ENCODE measurements around the gene CRNKL1.

The CRNKL1 gene

GRCh38 chr20:20052074-20052970 is at the start of gene CRNKL1, which contains the start of gene CFAP61:
CRNKL1 (minus strand) TSS chr20:20052466; CDS start chr20:20052342, 124 bp downstream.
CFAP61 (plus strand) TSS chr20:20052532; CDS start chr20:20056654, 4,122 bp downstream.
- DNase-seq: peak; percentile 97

GRCh38 chr20:20100881-20101280 is 48.6 kb upstream of the CRNKL1 start:
- no peak for DNase-seq

DNA sequence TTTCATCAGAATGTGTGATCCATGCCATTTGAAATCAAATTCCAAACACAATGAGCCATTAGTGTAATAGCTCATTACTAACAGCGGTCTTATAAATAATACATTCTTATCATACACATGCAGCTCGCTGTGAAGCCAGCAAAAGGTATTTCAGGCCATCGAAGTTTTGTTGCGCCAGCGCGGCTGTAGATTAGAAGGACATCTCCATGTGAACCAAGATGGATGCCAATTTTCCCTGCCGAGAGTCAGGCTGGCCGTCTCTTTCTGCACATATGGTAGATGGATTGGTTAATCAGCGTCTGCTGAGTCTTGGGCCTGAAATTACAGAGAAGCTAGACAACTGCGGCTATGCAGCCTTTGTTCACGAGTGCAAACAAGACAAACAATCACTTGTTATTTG is 44.2 kb upstream of the CRNKL1 start:
- DNase-seq: no peak

DNA sequence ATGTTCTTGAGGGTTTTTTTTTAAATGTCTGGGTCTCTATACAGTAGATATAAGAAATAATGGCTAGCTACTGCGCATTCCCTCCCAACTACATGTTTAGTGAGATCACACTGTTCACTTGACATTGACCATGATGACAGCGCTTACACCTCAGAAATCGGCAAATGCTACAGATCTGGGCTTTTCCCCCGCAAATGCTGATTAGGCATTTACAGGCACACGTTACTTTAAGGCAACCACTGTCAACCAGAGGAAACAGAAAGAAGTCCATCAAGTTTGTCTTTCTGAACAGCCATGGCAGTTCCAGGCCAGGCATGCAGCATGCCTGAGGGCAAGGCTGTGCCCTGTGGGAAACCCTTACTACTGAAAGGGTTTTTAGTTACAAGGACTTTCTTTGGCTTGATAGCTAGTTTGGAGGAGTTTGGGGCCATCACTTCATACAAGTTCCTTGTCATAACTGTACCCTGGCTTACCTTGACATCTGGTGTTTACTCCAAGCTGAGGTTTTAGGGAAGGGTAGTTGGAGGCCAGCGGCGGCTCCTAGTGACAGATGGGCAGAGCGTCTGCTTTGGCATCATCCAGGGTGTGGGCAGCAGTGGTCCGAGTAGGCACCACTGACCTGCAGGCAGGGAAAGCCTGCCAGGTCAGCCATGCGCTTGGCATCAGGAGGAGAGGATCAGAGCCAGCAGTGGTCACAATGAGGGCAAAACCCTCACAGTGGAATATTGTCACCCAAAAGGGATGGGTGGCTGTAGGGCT is 43.0 kb upstream of the CRNKL1 start:
- DNase-seq: no peak

GRCh38 chr20:20094410-20094809 is 42.1 kb upstream of the CRNKL1 start:
- no peak for DNase-seq

DNA sequence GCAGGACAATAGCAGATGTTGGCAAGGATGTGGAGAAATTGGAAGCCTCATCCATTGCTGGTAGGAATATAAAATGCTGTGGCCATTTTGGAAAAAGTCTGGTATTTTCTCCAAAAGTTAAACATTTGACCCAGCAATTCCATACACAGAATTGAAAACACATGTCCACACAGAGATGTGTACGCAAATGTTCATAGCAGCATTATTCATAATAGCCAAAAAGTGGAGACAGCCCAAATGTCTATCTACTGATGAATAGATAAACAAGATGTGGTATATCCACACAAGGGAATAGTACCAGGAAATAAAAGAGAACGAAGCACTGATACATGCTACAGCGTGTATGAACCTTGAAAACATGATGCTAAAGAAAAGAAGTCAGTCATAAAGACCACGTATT is 40.6 kb upstream of the CRNKL1 start:
- no peak for DNase-seq

- no peak for DNase-seq
Observed at GRCh38 chr20:20089939-20090338, 37.7 kb upstream of the CRNKL1 start.

DNA sequence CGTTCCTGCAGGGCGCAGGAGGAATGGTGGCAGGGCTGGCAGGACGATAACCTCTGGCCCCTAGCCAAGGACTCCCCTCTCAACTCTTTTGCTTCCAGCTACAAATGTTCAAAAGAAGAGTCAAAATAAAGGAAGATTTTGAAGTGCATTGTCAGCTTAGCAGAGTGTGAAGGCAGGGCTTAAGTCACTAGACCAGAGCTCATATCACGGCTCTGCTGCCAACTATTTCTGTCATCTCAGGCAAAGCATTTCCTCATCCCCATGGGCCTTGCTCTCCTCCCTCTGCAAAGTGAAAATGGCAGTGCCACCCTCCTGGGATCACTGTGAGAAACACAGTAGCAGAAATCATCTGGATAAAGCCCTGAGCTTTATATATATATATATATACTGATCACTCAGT is 36.8 kb upstream of the CRNKL1 start:
- no peak for DNase-seq

DNA sequence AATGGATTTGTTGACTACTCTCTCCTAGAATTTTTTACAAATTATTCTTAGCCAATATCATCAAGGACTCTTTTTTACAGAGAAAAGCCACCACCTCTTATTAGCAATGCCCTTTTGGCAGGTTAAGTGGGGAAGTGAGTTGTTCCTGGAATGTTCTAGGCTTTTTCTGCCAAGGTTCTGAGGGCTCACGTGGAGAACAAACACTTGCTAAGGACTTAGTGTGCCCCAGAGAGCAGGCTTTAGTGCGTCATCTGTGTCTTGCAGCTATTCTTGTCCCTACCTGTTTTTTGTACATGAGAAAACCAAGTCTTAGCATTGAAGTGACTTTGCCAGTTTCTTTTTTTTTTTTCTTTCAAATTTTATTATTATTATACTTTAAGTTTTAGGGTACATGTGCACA is 33.5 kb upstream of the CRNKL1 start:
- DNase-seq: no peak

DNA sequence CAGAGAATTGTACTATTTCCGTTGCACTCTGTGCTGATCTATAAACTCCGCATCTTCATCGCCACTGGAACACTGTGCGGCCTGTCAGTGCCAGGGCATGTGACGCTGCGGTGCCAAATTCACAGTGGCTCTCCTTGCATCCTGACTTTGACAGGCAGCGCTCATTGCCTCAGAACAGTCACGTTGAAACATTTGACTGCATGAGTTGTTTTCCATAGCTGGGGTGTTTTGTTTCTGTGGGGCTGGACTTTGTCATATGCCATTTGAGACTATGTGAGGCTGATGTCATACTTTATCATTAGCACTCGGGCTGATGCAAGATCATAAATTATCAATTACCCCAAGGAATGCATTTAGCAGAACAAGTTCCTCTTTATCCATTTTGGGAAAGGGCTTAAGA is 32.8 kb upstream of the CRNKL1 start:
- no peak for DNase-seq

DNA sequence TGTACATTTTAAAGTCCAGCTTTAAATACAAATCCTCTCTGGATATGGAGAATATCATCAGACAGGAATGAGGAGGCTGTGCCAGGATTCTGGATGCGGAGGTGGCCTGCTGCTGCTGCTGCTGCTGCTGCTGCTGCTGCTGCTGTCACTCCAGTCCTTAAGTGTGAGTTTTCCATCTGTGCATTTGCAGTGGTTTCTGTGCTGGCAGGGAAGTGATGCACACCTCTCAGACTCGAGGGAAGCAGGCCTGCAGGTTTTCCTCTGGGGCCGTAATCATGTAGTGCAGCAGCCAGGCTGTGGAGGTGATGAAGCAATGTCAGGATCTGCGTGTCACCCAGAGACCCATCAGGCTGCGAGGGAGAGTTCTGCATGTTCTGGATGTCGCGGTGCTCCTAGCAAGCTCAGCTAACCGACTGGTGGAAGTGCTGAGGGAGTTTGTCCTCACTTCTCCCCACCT is 32.1 kb upstream of the CRNKL1 start:
- no peak for DNase-seq

GRCh38 chr20:20083807-20084206 is 31.5 kb upstream of the CRNKL1 start:
- DNase-seq: no peak

DNA sequence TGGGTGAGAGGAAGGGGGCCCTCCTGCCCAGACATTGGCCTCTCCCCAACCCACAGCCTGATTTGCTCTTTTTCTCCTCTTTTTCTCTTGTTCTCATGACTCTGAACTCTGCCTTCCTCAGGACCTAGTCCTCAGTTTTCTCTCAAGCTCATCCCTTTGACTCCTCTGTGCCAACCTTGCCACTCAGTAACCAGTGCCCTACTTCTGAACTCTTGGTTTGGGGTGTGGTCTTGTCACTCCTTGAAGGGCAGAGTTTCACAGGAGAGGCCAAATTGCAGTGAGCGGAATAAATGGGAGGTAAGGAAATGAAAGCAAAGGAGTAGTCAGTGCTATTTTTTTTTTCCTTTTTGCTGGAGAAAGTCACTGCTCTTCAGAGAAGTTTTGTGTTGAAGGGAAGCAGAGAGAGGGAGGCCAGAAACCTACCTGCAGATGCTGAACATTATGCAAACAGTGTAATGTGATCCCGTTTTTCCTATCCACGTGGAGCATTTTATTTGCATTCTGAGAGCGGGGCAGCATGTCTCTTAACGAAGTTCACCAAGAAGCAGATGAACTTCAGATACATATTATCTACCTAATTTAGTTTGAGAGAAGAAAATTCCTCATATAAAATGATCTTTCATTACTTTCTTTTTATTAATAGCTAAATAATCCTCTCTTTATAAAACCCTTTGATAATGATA is 27.0 kb upstream of the CRNKL1 start:
- DNase-seq: no peak

DNA sequence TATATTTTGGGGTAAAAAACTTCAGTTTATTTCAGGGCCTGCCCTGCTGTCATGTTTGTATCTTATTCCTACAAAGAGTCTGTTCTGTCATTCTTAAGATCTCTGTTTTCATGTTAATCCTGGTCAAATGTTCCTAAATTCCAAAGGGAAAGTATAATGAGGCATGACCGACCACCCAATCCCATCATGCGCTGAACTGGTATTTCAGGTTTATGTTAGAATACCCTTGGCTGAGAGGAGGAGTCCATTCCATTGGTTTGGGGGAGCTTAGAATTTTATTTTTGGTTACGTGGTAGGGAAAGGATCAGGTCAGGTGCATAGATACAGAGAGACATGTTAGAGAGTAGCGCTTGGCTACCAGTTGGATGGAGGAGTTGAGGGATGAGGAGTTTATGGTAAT is 25.8 kb upstream of the CRNKL1 start:
- no peak for DNase-seq

- no peak for DNase-seq
Observed at GRCh38 chr20:20076297-20077065, 24.2 kb upstream of the CRNKL1 start.

- DNase-seq: no peak
Observed at GRCh38 chr20:20075032-20075431, 22.8 kb upstream of the CRNKL1 start.

- no peak for DNase-seq
Observed at GRCh38 chr20:20073801-20074371, 21.6 kb upstream of the CRNKL1 start.

DNA sequence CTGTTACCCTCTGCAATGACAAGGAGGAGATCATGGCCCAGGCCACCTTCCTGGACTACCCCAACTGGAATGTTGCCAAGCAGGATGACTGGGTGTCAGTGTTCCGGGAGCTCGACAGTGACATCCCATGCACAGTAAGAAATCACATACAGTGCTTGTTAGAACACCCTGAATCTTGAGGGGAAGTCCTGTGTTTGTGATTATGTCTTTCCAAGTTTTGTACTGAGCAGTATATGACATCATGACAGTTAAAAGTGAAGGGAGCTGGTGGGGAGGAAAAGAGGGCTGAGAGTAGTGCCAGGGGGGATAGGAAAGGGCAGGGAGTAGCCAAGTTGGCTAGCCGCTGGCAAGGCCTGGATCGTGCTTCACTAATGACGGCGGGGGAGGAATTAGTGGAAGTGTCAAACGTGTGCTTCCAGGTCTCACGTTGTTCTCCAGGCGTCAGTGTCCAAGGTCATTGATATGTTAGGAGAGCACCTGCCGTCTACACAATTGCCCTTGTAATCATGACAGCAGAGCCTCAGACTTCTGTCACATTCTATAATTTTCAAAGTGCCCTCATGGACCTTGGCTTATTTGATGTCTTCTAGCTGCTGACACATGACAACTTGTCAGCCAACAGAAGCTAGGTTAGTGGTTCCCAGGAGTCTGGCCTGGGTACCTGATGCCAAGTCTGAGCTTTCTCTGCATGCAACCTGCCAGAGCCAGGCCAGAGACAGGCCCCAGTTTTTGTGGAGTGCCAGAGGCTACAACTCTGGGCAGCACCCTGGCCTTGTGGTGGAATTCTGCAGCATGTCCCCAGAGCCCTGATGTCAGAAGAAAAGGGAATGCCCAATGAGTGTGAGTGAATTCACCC is 18.8 kb upstream of the CRNKL1 start:
- no peak for DNase-seq

GRCh38 chr20:20065361-20065760 is 13.1 kb upstream of the CRNKL1 start:
- no peak for DNase-seq

GRCh38 chr20:20063941-20064702 is 11.9 kb upstream of the CRNKL1 start:
- no peak for DNase-seq

Data from activated CD4-positive, alpha-beta T cell treated with anti-CD3 and anti-CD28 coated beads, Interleukin-2, amount 50 U/mL, for 1 hour (primary cell).